ENCODE measurements around the gene WDR44. TPM values are rescaled to one million over a fixed set of nuclear protein-coding genes. Genes with fewer than 3 reads are reported as not detected.

Gene WDR44
- total and polyA plus RNA-seq, 9 donors, result 6.1 to 17.9 (median 15.3) TPM

GRCh38 chrX:118493653-118494297 lies 147.9 kb downstream of the WDR44 start:
- Histone ChIP-seq H3K4me3 (no peak overlapping the region), H3K27me3 (no peaks in the 10 kb centered on the region), H3K9me3 (no peaks in the 10 kb centered on the region), H3K36me3 (no peaks in the 10 kb centered on the region), H3K4me1 (ENCODE audit: insufficient read depth) (no peaks in the 10 kb centered on the region), H3K27ac (no peak overlapping the region)
- 62 to 66% (median 64%) methylated on average over 3 of the region's 3 CpGs for WGBS, 3 donors
- DNase-seq, result no peak
- TF ChIP-seq POLR2A (IDR thresholded peaks at IDR 0.05), result no peak
- no peak for TF ChIP-seq EP300 (IDR thresholded peaks at IDR 0.05)
- no peak for TF ChIP-seq CTCF (IDR thresholded peaks at IDR 0.05)
- intact Hi-C loops (cut with DNase I), result no loop called here

GRCh38 chrX:118495061-118495921 lies 149.4 kb downstream of the WDR44 start, which contains the start of gene DOCK11:
Gene DOCK11, plus strand, starts transcription at chrX:118495815. Its CDS starts 157 bp downstream, at chrX:118495972.
- H3K36me3 ChIP-seq, result no peaks in the 10 kb centered on the region
- 35 to 47% (median 41%) methylated on average over 58 to 64 of the region's 64 CpGs for WGBS, 3 donors
- H3K27me3 ChIP-seq, result no peaks in the 10 kb centered on the region
- intact Hi-C loops (cut with DNase I), result no loop called here
- peak within 1 kb of the TSS; percentile 44 to 52 for H3K27ac ChIP-seq
- peak; percentile 52 to 75 (median 68) for DNase-seq
- TF ChIP-seq EP300 (IDR thresholded peaks at IDR 0.05) (no peak), POLR2A (IDR thresholded peaks at IDR 0.05) (no peak)
- no peaks in the 10 kb centered on the region for H3K4me1 ChIP-seq (ENCODE audit: insufficient read depth)
- H3K9me3 ChIP-seq, result no peaks in the 10 kb centered on the region
- peak within 1 kb of the TSS; percentile 60 for H3K4me3 ChIP-seq

- WGBS, 3 donors, result 36 to 45% (median 37%) methylated on average over 30 to 81 of the region's 81 CpGs
- TF ChIP-seq CTCF (IDR thresholded peaks at IDR 0.05) (no peak), EP300 (IDR thresholded peaks at IDR 0.05) (no peak), POLR2A (IDR thresholded peaks at IDR 0.05) (no peak)
- intact Hi-C loops (cut with DNase I), result no loop called here
- H3K36me3 ChIP-seq, result no peaks in the 10 kb centered on the region
- no peaks in the 10 kb centered on the region for H3K27me3 ChIP-seq
- no peaks in the 10 kb centered on the region for H3K4me1 ChIP-seq (ENCODE audit: insufficient read depth)
- H3K4me3 ChIP-seq, result peak overlapping the region; percentile 60
- no peaks in the 10 kb centered on the region for H3K9me3 ChIP-seq
- peak; percentile 9 to 38 (median 35) for DNase-seq
- H3K27ac ChIP-seq, result peak overlapping the region; percentile 44 to 52
These were observed 150.3 kb downstream of the WDR44 start for GRCh38 chrX:118495958-118496762.

- intact Hi-C loops (cut with DNase I), result no loop called here
- Histone ChIP-seq H3K4me1 (ENCODE audit: insufficient read depth) (no peaks in the 10 kb centered on the region), H3K4me3 (peak overlapping the region; percentile 60), H3K9me3 (no peaks in the 10 kb centered on the region), H3K27me3 (no peaks in the 10 kb centered on the region), H3K36me3 (no peaks in the 10 kb centered on the region), H3K27ac (no peak overlapping the region)
- DNase-seq, result no peak
- whole genome bisulfite sequencing, 3 donors, result 29 to 40% (median 29%) methylated on average over 13 of the region's 13 CpGs
- TF ChIP-seq EP300 (IDR thresholded peaks at IDR 0.05) (no peak), POLR2A (IDR thresholded peaks at IDR 0.05) (no peak), CTCF (IDR thresholded peaks at IDR 0.05) (no peak)
These were observed 150.8 kb downstream of the WDR44 start for GRCh38 chrX:118496763-118497079.
